ENCODE data around the gene SURF2. TPM values are rescaled to one million over a fixed set of nuclear protein-coding genes. Genes with fewer than 3 reads are reported as not detected.

The SURF2 gene
- total and polyA plus RNA-seq, 11 donors, result 10.0 to 41.1 (median 14.0) TPM

DNA sequence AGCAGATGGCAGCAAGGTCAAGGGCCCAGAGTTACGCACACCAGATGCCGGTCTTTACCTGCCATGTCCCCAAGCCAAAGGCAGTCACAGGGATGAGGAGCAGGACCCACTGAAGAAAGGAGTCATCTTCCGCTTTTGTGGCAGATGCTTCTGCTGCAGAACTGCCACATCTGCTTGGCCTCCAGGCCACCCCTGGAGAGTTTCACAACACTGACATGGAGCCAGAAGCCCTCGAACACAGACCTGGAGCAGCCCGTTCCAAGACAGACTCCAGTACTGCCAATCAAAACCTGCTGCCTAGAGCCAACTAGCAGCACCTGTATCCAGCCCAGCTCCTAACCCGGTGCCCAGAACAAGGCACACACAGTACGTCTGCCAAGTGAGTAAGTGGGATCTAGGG is 1.6 kb upstream of the SURF2 start:
- Histone ChIP-seq H3K27me3 (no peaks in the 10 kb centered on the region), H3K4me3 (peak overlapping the region in 2 of 12 donors; percentile 96 to 97), H3K4me1 (peaks cover 3 to 45% (median 29%) of the 10 kb centered on the region in 12 donors), H3K27ac (no peak overlapping the region), H3K36me3 (peaks cover 0 to 47% (median 42%) of the 10 kb centered on the region in 9 donors), H3K9me3 (no peaks in the 10 kb centered on the region)
- TF ChIP-seq, protein P1, sequence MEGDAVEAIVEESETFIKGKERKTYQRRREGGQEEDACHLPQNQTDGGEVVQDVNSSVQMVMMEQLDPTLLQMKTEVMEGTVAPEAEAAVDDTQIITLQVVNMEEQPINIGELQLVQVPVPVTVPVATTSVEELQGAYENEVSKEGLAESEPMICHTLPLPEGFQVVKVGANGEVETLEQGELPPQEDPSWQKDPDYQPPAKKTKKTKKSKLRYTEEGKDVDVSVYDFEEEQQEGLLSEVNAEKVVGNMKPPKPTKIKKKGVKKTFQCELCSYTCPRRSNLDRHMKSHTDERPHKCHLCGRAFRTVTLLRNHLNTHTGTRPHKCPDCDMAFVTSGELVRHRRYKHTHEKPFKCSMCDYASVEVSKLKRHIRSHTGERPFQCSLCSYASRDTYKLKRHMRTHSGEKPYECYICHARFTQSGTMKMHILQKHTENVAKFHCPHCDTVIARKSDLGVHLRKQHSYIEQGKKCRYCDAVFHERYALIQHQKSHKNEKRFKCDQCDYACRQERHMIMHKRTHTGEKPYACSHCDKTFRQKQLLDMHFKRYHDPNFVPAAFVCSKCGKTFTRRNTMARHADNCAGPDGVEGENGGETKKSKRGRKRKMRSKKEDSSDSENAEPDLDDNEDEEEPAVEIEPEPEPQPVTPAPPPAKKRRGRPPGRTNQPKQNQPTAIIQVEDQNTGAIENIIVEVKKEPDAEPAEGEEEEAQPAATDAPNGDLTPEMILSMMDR (IDR thresholded peaks at IDR 0.05), result no peak
- no peak for TF ChIP-seq POLR2A (IDR thresholded peaks at IDR 0.05)
- DNase-seq (no peak), ATAC-seq (no peak)
- WGBS, 4 donors, result 77 to 94% (median 87%) methylated on average over 2 to 7 of the region's 7 CpGs
- intact Hi-C loops (cut with DNase I), result loop anchor here in 1 of 10 donors (5.0 kb wide), 1 partner anchor 133 kb away; no protein-coding TSS in a partner anchor

DNA sequence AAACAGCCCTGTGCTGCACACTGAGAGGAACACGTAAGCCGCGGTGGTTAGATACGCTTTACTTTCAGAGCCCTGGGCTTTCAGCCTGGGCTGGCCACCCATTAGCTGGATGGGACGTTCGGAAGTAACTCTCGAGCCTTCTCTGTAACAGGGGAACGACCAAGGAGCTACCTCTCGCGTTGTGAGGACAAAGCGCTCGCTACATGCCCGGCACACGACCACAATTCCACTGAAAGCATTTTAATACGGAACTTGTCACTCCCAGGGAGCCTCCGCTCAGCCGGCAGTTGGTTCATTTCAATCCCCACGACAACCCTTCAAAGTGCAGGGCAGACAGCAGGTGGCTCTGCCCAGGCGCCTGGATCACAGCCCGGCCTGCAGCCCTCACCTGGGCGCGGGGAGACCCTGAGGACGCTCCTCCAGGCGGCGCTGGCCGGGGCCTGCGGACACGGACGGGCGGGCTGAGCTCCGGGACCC is 431 bp upstream of the SURF2 start:
- Histone ChIP-seq H3K9me3 (no peaks in the 10 kb centered on the region), H3K27ac (peak overlapping the region in 11 of 12 donors; percentile 65 to 89 (median 78)), H3K4me3 (peak overlapping the region; percentile 58 to 97 (median 86)), H3K27me3 (no peaks in the 10 kb centered on the region), H3K4me1 (peaks cover 3 to 50% (median 26%) of the 10 kb centered on the region in 12 donors), H3K36me3 (peaks cover 0 to 47% (median 40%) of the 10 kb centered on the region in 9 donors)
- 0% methylated on average over 16 to 31 of the region's 31 CpGs for WGBS, 4 donors
- intact Hi-C loops (cut with DNase I), result loop anchor here in 2 of 10 donors (2.0 to 5.0 kb wide), 2 partner anchors 21 to 131 kb away; partner anchors contain the start of genes STKLD1 (in 1 of the 2) and SURF4 (in 1 of the 2)
- DNase-seq (no peak), ATAC-seq (peak in 1 of 4 donors; percentile 21)
- TF ChIP-seq POLR2A (IDR thresholded peaks at IDR 0.05), result no peak
- TF ChIP-seq, protein P1 (IDR thresholded peaks at IDR 0.05), result no peak

DNA sequence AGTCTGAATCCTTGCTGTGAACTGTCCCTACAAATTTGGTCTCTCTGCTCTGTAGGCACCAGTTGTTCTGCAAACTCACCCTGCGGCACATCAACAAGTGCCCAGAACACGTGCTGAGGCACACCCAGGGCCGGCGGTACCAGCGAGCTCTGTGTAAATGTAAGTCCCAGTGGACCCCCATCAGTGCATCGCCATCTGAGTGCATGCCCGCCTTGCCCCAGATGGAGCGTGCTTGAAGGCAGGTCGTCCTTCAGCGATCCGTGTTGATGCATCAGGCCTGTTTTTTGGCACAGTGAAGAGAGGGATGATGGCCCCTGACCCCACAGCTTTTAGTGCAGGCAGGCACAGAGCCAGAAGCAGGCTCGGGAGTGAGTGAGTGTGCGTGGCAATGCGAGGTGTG is 1.3 kb downstream of the SURF2 start:
- Histone ChIP-seq H3K9me3 (no peaks in the 10 kb centered on the region), H3K4me1 (peaks cover 3 to 50% (median 26%) of the 10 kb centered on the region in 12 donors), H3K4me3 (peak overlapping the region in 4 of 12 donors; percentile 4 to 97 (median 88)), H3K27me3 (no peaks in the 10 kb centered on the region), H3K27ac (no peak overlapping the region), H3K36me3 (peaks cover 0 to 47% (median 40%) of the 10 kb centered on the region in 9 donors)
- intact Hi-C loops (cut with DNase I), result loop anchor here in 2 of 10 donors (2.0 to 5.0 kb wide), 2 partner anchors 19 to 130 kb away; partner anchors contain the start of genes STKLD1 (in 1 of the 2) and SURF4 (in 1 of the 2)
- DNase-seq (no peak), ATAC-seq (no peak)
- no peak for TF ChIP-seq POLR2A (IDR thresholded peaks at IDR 0.05)
- TF ChIP-seq, protein P1 (IDR thresholded peaks at IDR 0.05), result no peak
- 82 to 87% (median 85%) methylated on average over 12 to 14 of the region's 14 CpGs for WGBS, 4 donors

DNA sequence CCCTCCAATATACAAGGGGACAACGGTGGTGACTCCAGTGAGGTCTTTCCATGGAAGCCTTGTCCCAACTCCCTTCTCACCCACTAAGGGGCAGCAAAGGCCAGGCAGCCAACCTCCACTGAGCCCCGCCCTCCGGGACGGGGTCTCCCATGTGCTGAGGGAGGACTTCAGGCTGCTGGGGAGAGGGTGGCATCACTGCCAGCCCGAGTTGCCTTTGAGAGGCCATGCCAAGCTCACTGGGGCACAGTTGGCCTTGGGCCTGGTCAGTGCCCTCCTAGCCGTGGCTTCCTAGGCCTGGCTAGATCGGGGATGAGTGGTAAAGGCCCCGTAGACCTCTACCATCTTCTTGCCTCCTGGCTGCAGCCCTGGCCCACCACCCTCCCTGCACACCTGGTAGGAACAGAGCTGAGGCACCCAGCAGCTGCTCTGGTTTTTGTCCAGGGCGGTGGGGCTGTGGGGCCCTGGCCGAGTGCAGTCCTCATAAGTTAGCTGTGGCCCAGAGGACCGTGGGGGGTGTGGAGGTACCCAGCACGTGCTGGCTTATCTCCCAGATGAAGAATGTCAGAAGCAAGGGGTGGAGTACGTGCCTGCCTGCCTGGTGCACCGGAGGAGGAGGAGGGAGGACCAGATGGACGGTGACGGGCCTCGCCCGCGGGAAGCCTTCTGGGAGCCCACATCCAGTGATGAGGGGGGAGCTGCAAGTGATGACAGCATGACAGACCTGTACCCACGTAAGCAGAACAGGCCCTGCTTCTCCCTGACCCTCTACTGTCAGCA is 3.2 kb downstream of the SURF2 start:
- ATAC-seq (peak; percentile 4 to 30 (median 16)), DNase-seq (no peak)
- Histone ChIP-seq H3K27me3 (no peaks in the 10 kb centered on the region), H3K4me1 (peaks cover 3 to 50% (median 25%) of the 10 kb centered on the region in 12 donors), H3K9me3 (no peaks in the 10 kb centered on the region), H3K4me3 (no peak overlapping the region), H3K27ac (no peak overlapping the region), H3K36me3 (peaks cover 0 to 50% (median 47%) of the 10 kb centered on the region in 9 donors)
- intact Hi-C loops (cut with DNase I), result loop anchor here in 1 of 10 donors (5.0 kb wide), 1 partner anchor 128 kb away; no protein-coding TSS in a partner anchor
- no peak for TF ChIP-seq POLR2A (IDR thresholded peaks at IDR 0.05)
- TF ChIP-seq, protein P1 (IDR thresholded peaks at IDR 0.05), result peak in 8 of 12 donors; percentile 15 to 47 (median 26)
- 26 to 44% (median 42%) methylated on average over 13 to 20 of the region's 20 CpGs for whole genome bisulfite sequencing, 4 donors

Data from heart left ventricle (tissue), 16 donors.